ENCODE measurements around the gene GLRX5. TPM values are rescaled to one million over a fixed set of nuclear protein-coding genes. Genes with fewer than 3 reads are reported as not detected.

Gene GLRX5
- polyA plus RNA-seq, 1 experiment, result 58.6 TPM

DNA sequence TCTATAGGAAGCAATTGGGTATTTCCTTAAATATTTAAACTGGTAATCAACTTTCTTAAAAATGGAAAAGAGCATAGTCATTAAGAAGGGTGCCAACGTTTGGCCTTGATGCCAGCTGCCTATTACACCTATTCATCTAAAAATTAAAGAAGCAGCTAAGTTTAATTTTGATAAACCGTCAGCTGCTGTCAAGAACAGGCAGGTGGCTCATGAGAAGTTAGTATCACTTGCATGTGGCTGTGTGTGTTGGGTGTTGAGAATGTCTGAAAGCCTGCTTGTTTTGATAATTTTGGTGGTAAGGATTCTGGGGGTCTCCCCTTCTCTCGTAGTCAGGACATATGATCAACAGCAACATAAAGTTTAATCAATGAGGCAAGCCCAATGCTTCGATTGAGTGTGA is 6.5 kb downstream of the GLRX5 start:
- ChIA-PET CTCF (interaction anchor here (0.9 to 1.9 kb wide), 3 partner anchors 14 to 108 kb away, joined by 3 to 10 read pairs (median 7); no protein-coding TSS in a partner anchor), POLR2A (no interaction called here)
- Histone ChIP-seq H3K27ac (ENCODE audit: low read depth, low read length) (no peak overlapping the region), H3K9me3 (ENCODE audit: control insufficient read depth, insufficient read depth, low read length) (peaks cover 17% of the 10 kb centered on the region), H3K27me3 (ENCODE audit: control insufficient read depth, insufficient read depth, low read length) (no peaks in the 10 kb centered on the region), H3K4me3 (ENCODE audit: low read depth, low read length) (no peak overlapping the region)
- no peak for TF ChIP-seq CTCF (IDR thresholded peaks at IDR 0.05; ENCODE audit: low read depth, low read length)
- DNase-seq (ENCODE audit: low read depth, low spot score), result no peak

DNA sequence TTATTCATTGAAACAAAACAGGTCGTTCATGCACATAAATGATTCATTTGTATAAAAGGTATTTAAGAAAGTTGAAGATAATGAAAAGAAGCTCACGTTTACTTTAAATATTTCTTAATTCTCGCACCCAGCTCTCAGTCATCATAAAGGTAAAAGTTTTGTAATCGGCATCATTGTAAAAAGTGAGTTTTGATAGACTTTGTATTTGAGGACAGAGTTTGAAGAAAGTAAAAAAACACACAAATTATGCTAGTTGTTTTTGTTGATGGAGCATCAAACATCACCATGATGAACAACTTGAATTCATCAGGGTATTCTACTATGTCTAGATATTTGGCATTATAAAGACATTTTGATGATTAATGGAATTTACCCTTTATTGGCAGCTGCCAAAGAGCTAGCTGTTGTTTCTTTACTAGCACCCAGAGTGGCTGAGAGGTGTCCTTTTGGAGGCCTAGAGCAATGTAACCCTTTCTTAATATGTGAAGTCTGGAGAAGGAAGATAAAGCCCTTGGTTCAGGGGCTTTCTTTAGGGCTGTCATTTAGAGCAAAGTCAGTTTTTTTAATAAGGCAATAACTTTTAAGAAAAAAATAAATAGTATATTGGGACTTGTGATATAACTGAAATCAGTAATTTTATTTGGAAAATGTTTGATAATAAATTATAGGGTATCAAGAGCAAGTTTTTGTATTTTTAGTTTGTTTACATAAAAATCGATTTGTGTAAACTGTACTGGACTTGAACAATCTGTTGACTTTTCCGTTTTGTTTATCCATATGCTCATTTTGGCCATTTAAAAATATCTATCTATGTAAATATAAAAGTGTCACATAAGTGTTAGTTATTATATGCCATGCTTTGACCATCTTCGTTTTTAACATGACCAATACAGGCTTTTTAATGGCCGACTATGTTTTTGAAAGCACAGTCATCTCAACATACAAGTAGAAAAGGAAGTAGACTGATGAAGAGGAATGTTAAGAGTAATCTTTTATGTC is 7.4 kb downstream of the GLRX5 start:
- ChIA-PET POLR2A (no interaction called here), CTCF (interaction anchor here (0.7 to 1.9 kb wide), 4 partner anchors 15 to 1410 kb away, joined by 3 to 10 read pairs (median 6); no protein-coding TSS in a partner anchor)
- Histone ChIP-seq H3K4me3 (ENCODE audit: low read depth, low read length) (no peak overlapping the region), H3K27ac (ENCODE audit: low read depth, low read length) (no peak overlapping the region), H3K9me3 (ENCODE audit: control insufficient read depth, insufficient read depth, low read length) (peaks cover 17% of the 10 kb centered on the region), H3K27me3 (ENCODE audit: control insufficient read depth, insufficient read depth, low read length) (no peaks in the 10 kb centered on the region)
- no peak for DNase-seq (ENCODE audit: low read depth, low spot score)
- no peak for TF ChIP-seq CTCF (IDR thresholded peaks at IDR 0.05; ENCODE audit: low read depth, low read length)

- H3K9me3 ChIP-seq (ENCODE audit: control insufficient read depth, insufficient read depth, low read length), result peaks cover 17% of the 10 kb centered on the region
- no peaks in the 10 kb centered on the region for H3K27me3 ChIP-seq (ENCODE audit: control insufficient read depth, insufficient read depth, low read length)
- no peak overlapping the region for H3K4me3 ChIP-seq (ENCODE audit: low read depth, low read length)
- DNase-seq (ENCODE audit: low read depth, low spot score), result no peak
- POLR2A ChIA-PET, result no interaction called here
- CTCF ChIA-PET, result interaction anchor here (0.7 to 1.9 kb wide), 2 partner anchors 16 to 38 kb away, joined by 4 to 10 read pairs; no protein-coding TSS in a partner anchor
- no peak overlapping the region for H3K27ac ChIP-seq (ENCODE audit: low read depth, low read length)
- no peak for TF ChIP-seq CTCF (IDR thresholded peaks at IDR 0.05; ENCODE audit: low read depth, low read length)
Measured at GRCh38 chr14:95543021-95543420, 8.2 kb downstream of the GLRX5 start.

GRCh38 chr14:95544588-95544987 is 9.7 kb downstream of the GLRX5 start:
- Histone ChIP-seq H3K27me3 (ENCODE audit: control insufficient read depth, insufficient read depth, low read length) (no peaks in the 10 kb centered on the region), H3K4me3 (ENCODE audit: low read depth, low read length) (no peak overlapping the region), H3K27ac (ENCODE audit: low read depth, low read length) (no peak overlapping the region), H3K9me3 (ENCODE audit: control insufficient read depth, insufficient read depth, low read length) (peaks cover 17% of the 10 kb centered on the region)
- ChIA-PET CTCF (interaction anchor here (0.7 to 2.8 kb wide), 4 partner anchors 17 to 229 kb away, joined by 3 to 13 read pairs (median 4); no protein-coding TSS in a partner anchor), POLR2A (no interaction called here)
- TF ChIP-seq CTCF (IDR thresholded peaks at IDR 0.05; ENCODE audit: low read depth, low read length), result no peak
- no peak for DNase-seq (ENCODE audit: low read depth, low spot score)

Data from AG04450 (cell line).